NCI-H82 treated with DMSO at 0.1 percent for 48 hours (cell line): ENCODE results near the gene PANK3.
A peak's percentile ranks its signal among the peaks of the same experiment; 100 is the strongest.
"Not testable (repeated sequence)": the region's sequence is repeated elsewhere in the genome, so short reads cannot be mapped to it uniquely, and the experiment has no call there.

Experiments
- DNase-seq: peaks from one replicate; lab custom pipeline; 2025; ENCODE audit not compliant: unreplicated experiment; lab: John Stamatoyannopoulos, UW

The PANK3 gene

GRCh38 chr5:168553377-168554130 is 25.6 kb downstream of the PANK3 start:
- DNase-seq: no peak

GRCh38 chr5:168552146-168552545 is 27.0 kb downstream of the PANK3 start:
- no peak for DNase-seq

- DNase-seq: no peak
Observed at GRCh38 chr5:168550656-168551055, 28.5 kb downstream of the PANK3 start.

GRCh38 chr5:168549554-168549953 is 29.6 kb downstream of the PANK3 start:
- DNase-seq: no peak

GRCh38 chr5:168537176-168537575 is 42.0 kb downstream of the PANK3 start:
- DNase-seq: no peak

GRCh38 chr5:168534351-168534750 is 44.8 kb downstream of the PANK3 start:
- not testable (repeated sequence) for DNase-seq

- DNase-seq: peak; percentile 31
Observed at GRCh38 chr5:168531987-168532864, 46.9 kb downstream of the PANK3 start.

GRCh38 chr5:168531191-168531590 is 48.0 kb downstream of the PANK3 start:
- DNase-seq: no peak

- DNase-seq: no peak
Observed at GRCh38 chr5:168530621-168531150, 48.5 kb downstream of the PANK3 start.

- no peak for DNase-seq
Observed at GRCh38 chr5:168529374-168530234, 49.6 kb downstream of the PANK3 start.

- peak; percentile 9 for DNase-seq
Observed at GRCh38 chr5:168528521-168529373, 50.4 kb downstream of the PANK3 start, which contains the start of gene FBLL1. FBLL1 (plus strand) TSS chr5:168529305; CDS start chr5:168529505, 200 bp downstream.

- no peak for DNase-seq
Observed at GRCh38 chr5:168527756-168528295, 51.3 kb downstream of the PANK3 start.

GRCh38 chr5:168525856-168526255 is 53.3 kb downstream of the PANK3 start:
- no peak for DNase-seq

- DNase-seq: no peak
Observed at GRCh38 chr5:168513861-168514428, 65.2 kb downstream of the PANK3 start.

GRCh38 chr5:168502563-168503237 is 76.5 kb downstream of the PANK3 start:
- no peak for DNase-seq
